ENCODE data around the gene RAC2.

DNA sequence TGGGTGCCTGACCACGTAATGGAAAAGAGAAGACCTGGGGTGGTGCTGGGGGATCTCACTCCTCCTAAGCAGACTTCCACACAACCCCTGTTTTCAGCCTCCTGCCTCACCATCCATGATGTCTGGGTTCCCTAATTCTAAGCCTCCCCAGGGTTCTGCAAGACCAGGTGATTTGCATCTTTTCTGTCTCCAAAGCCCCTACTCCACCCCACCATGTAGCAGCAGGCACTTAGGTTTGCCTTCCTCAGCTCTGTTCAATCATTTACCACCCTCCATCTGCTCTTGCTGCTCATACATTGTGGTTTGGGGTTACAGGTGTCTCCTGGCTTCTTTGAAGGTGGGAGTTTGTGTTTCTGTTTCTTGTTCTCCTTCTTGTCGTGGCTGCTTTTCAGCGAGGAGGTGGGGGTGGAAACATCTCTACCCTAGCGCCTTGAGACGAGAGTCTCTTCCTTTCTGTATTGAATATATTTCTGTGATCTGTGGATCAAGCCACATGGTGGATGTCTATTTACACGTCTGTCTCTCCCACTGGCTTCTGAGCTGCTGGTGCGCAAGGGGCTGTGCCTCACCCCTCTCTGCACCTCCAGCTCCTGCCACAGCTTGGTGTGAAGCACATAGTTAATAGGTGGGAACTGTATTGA lies 25.2 kb downstream of the RAC2 start:
- TF ChIP-seq CTCF (IDR thresholded peaks at IDR 0.05), result no peak
- TF ChIP-seq POLR2AphosphoS5 (IDR thresholded peaks at IDR 0.05), result no peak
- no peak for TF ChIP-seq EP300 (IDR thresholded peaks at IDR 0.05)

All from esophagus muscularis mucosa (tissue), 4 donors.